Erythroblast (primary cell): Measurements from ENCODE around the gene UBAP2.

Experiments
- GATA1 ChIP-seq: IDR thresholded peaks from 2 replicates; pipeline ENCODE4 v1.6.1; 2011; ENCODE audit warnings: low read depth, mild to moderate bottlenecking, control low read depth, low read length, moderate library complexity
- POLR2A ChIP-seq: IDR thresholded peaks from 2 replicates; pipeline ENCODE4 v1.6.1; 2011; ENCODE audit warnings: mild to moderate bottlenecking, low read length

DNA sequence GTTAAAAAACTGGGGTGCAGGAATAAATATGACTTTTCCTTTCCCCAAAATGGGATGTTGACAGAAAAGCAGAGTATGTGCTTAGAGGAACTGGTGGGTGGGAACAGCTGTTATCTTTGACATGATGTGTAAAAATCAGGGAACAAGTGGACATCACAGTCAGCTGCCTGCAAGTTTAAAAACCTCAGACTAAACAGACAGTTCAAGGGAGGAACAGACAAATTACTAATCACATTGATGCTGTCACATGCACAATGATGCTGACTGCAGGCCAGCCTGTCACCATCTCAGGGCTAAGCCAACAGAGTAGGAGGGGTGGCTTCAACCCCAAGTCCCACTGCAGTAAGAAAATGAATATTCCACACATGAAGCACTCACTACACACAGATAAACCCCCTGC is 38.2 kb upstream of the UBAP2 start:
- TF ChIP-seq POLR2A (no peak), GATA1 (no peak)
